ENCODE measurements around the gene FAAP100.
"Not testable (repeated sequence)": the region's sequence is repeated elsewhere in the genome, so short reads cannot be mapped to it uniquely, and the experiment has no call there.

Gene FAAP100

DNA sequence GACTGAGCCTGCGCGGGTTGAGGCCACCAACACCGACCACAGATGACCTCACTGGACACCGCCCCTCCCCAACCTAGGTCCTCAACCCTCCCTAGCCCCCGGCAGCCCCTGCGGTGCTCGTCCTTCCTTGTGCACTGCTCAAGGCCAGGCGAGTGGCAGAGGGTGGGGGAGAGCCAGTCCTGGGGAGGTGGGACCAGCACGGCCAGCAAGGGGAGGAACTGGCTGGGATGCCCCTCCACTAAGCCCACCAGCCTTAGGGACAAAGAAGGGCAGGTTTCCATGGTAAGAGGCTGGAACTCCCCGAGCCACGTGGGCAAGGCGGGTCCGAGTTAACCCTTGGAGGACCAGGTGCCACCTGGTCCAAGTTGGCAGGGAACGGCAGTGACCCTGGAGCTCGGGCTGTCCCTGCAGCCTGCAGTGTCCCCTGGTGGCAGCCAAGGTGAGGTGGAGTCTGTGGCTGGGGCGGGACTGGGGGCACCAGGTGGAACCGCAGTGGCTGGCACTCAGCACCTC is 14.8 kb downstream of the FAAP100 start:
- peak; percentile 45 for DNase-seq

DNA sequence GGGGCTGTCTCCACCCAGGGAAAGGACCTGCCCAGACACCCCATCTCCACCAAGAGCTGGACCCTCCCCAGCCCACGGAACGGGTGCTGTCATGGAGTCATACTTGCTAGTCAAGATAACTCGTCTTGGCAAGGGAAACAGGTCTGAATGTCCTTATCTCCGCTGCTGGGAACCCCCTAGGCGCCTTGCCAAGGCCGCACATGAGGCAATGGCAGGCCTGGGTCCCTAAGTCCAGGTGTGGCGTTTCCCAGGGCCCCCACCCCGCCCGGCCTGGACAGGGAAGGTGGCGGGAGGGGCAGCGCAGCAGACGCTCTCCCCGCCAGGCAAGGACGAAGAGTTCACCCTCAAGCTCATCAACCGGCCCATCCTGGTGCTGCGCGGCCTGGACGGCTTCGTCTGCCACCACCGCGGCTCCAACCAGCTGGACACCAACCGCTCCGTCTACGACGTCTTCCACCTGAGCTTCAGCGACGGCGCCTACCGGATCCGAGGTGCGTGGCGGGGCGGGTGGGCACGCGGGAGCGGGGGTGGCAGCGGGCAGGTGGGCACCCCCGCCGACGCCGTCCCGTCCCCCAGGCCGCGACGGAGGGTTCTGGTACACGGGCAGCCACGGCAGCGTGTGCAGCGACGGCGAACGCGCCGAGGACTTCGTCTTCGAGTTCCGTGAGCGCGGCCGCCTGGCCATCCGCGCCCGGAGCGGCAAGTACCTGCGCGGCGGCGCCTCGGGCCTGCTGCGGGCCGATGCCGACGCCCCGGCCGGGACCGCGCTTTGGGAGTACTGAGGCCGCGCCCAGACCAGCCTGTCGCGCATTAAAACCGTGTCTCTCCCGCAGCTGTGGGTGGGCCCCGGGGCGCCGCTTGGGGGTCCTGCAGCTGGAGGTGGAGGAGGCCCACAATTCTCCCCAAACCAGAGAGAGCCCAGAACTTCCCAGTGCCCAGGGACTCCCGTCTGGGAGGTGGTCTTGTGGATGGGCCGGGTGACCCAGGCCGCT is 15.6 kb downstream of the FAAP100 start:
- DNase-seq: no peak

- DNase-seq: no peak
Observed at GRCh38 chr17:81535480-81536298, 16.5 kb downstream of the FAAP100 start.

DNA sequence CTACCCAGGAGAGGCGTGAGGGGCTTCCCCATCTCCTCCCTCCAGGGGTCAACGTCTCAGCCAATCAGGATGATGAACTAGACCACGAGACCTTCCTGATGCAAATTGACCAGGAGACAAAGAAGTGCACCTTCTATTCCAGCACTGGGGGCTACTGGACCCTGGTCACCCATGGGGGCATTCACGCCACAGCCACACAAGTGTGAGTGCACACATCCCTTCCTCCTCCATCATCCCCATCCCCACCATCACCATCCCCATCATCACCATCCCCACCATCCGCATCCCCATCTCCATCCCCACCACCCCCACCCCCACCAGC is 17.2 kb downstream of the FAAP100 start:
- no peak for DNase-seq

- DNase-seq: no peak
Observed at GRCh38 chr17:81534157-81535006, 17.8 kb downstream of the FAAP100 start.

GRCh38 chr17:81533339-81534141 is 18.6 kb downstream of the FAAP100 start:
- DNase-seq: no peak

GRCh38 chr17:81532490-81533287 is 19.5 kb downstream of the FAAP100 start:
- no peak for DNase-seq

GRCh38 chr17:81531998-81532404 is 20.2 kb downstream of the FAAP100 start:
- DNase-seq: not testable (repeated sequence)

- not testable (repeated sequence) for DNase-seq
Observed at GRCh38 chr17:81531013-81531412, 21.1 kb downstream of the FAAP100 start.

DNA sequence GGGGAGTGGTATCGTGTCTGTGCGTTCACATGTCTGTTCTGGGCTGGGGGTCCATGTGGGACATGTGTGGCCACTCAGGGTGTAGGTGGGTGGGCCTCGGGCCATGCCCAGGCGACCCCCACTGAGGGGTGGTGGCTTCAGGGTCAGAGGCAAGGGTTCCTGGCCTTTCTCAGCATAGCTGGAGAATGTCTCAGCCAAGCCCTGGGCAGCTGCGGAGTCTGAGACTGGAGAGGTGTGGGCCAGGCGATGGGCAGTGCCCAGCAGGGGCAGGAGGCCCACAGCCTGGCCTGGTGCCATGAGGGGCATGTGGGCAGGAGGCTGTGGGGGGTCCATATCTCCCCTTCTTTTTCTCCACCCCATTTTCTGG is 22.7 kb downstream of the FAAP100 start:
- no peak for DNase-seq

GRCh38 chr17:81528651-81529436 is 23.3 kb downstream of the FAAP100 start:
- DNase-seq: no peak

- no peak for DNase-seq
Observed at GRCh38 chr17:81528384-81528650, 23.8 kb downstream of the FAAP100 start.

DNA sequence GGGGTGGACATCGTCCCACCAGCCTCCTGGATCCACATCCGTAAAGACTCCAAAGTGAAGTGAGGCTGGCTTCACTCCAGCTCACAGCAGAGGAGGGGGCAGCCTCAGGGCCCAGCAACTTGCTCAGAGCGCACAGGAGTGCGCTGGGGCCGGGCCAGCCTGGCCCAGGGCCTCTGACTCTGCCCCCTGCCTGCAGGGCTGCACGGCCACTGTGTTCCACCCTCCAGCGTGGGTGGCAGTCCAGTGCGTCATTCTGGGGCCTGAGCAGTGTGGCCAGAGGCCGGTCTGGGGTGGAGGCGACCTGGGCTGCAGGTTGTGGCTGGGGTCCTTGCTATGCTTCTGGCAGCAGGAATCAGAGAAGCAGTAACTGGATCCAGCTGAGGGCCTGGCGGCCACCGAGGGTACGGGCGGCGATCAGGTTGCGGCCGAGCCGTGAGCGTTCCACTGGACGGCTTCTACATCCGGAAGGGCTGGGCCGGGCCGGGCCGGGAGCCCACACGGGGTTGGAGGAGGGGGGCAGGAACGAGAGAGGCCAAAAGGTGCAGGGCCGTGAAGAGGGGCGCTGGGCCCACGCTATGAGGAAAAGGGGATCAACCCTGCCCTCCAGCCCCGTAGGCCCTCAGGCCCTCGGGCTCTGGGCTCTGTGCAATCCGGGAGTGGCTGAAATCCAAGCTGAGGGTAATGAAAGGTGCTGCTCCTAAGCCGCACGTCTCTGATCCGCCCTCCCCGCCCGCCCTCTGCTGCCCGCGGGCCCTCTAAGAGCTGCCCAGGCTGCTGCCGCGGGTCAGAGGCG is 24.4 kb downstream of the FAAP100 start, which contains the start of gene FSCN2:
Gene FSCN2, plus strand, starts transcription at position 787 of the 793 bp plus-strand sequence. CDS start 155 bp downstream, outside the sequence.
- no peak for DNase-seq

GRCh38 chr17:81526662-81527571 is 25.2 kb downstream of the FAAP100 start:
- no peak for DNase-seq

GRCh38 chr17:81524865-81525159 is 27.3 kb downstream of the FAAP100 start:
- no peak for DNase-seq

DNA sequence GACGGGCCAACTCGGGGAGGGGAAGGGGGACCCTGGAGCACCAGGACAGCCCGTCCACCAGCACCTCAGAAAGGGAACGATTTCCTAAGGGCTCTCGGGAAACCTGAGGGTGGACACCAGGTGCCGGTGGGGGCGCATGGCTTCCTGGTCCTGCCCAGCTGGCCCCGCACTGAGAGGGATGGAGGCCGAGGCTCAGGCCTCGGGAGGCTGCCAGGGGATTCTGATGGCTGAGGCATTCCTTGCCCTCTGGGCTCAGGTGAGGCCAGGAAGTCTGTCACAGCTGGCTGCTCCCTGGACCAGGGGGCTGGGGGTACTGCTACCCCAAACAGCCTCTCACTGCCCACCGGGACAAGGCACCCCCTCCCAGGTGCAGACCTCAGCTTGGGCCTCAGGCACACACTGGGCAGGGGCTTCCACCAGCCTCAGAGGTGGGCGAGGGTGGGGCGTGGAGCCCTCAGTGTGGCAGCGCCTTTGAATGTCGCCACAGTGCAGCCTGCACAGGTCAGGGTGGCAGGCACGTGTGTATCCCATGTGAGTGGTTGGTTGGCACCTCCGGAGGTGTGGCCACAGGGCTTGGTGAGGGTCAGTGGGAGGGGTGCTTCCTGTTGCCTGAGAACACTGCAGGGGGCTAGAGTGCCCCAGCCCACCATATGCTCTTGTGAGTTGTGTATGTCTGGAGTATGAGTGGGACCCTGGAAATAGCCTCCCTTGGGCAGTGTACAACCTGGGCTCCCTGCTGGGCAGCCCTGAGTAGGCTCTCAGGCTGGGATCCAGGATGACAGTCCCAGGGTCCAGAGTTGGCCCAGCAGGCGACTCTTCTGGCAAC is 27.9 kb downstream of the FAAP100 start:
- DNase-seq: no peak

DNA sequence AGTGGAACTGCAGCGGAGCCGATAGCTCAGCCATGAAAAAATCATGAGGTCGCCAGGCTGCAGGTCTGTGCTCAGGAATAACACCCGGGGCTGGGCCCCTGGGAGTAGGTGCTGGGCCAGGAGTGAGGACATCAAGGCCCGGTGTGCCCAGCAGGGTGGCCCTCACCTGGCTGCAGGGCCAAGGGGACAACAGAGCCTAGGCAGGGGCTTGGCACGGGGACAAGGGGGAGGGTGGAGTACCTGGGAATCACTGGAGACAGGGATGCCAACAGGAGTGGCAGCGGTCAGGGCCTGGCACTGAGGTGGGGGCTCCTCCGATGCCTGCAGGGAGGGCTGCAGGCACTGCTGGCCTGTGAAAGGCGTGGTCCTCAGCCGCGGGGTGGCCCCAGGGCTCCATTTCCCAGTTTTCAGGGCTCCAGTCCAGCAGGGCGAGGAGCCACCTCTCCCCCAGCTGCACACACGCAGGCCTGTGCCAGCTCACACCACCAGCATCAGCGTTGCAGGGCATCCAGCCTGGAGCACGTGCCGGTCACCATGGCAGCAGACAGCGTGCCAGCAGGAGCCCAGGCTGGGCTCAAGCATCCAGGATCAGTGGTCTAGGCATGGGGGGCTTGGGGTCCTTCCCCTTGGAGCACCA is 28.6 kb downstream of the FAAP100 start:
- no peak for DNase-seq

Data from stimulated activated CD4-positive, alpha-beta T cell treated with anti-CD3 and anti-CD28 coated beads, Interleukin-12 subunit alpha, Interleukin-12 subunit beta, amount 100 ng/mL, for 4 hours (primary cell).